Chondrocyte (in vitro differentiated cells): ENCODE results near the gene CCDC57. TPM values are rescaled to one million over a fixed set of nuclear protein-coding genes. Genes with fewer than 3 reads are reported as not detected.

ENCODE experiments used
- DNase-seq: peaks from one replicate; pipeline ENCODE4 v3.0.0; 2021; ENCODE audit warnings: mixed read lengths, low spot score
- H3K27ac Mint-ChIP-seq: one replicate; pipeline ENCODE4 v1.8.0; 2021; ENCODE audit warnings: mild to moderate bottlenecking, moderate library complexity, mixed read lengths; ENCODE audit not compliant: unreplicated experiment
- H3K27me3 Mint-ChIP-seq: 2 replicates; pipeline ENCODE4 v1.8.0; 2021; ENCODE audit warnings: low read depth, mixed read lengths
- H3K36me3 Mint-ChIP-seq: 2 replicates; pipeline ENCODE4 v1.8.0; 2021; ENCODE audit warnings: low read depth, mixed read lengths
- H3K4me1 Mint-ChIP-seq: 2 replicates; pipeline ENCODE4 v1.8.0; 2021; ENCODE audit warnings: low read depth, mild to moderate bottlenecking, mixed read lengths
- H3K4me3 Mint-ChIP-seq: one replicate; pipeline ENCODE4 v1.8.0; 2021; ENCODE audit warnings: mild to moderate bottlenecking, moderate library complexity, mixed read lengths; ENCODE audit not compliant: unreplicated experiment
- H3K9me3 Mint-ChIP-seq: 2 replicates; pipeline ENCODE4 v1.8.0; 2021; ENCODE audit warnings: low read depth, mixed read lengths
- total RNA-seq: library from RNA; stranded (reverse); gene quantifications from 3 replicates; pipeline ENCODE4 v1.2.1, GENCODE V29; 2021
- TF ChIP-seq, protein P1 (sequence below): fragments of 200-600 bp; sonication (generic); IDR thresholded peaks from 2 replicates; pipeline ENCODE4 v1.5.0; 2021; ENCODE audit warnings: antibody characterized with exemption, mild to moderate bottlenecking, moderate library complexity

The CCDC57 gene
- total RNA-seq, 1 donor from 2014 or later: 23.5 TPM

- no peak overlapping the region for H3K27ac Mint-ChIP-seq
- no peaks in the 10 kb centered on the region for H3K9me3 Mint-ChIP-seq
- H3K36me3 Mint-ChIP-seq: peaks cover 7% of the 10 kb centered on the region
- peak; percentile 92 for DNase-seq
- no peak overlapping the region for H3K4me3 Mint-ChIP-seq
- H3K27me3 Mint-ChIP-seq: no peaks in the 10 kb centered on the region
- TF ChIP-seq, protein P1, sequence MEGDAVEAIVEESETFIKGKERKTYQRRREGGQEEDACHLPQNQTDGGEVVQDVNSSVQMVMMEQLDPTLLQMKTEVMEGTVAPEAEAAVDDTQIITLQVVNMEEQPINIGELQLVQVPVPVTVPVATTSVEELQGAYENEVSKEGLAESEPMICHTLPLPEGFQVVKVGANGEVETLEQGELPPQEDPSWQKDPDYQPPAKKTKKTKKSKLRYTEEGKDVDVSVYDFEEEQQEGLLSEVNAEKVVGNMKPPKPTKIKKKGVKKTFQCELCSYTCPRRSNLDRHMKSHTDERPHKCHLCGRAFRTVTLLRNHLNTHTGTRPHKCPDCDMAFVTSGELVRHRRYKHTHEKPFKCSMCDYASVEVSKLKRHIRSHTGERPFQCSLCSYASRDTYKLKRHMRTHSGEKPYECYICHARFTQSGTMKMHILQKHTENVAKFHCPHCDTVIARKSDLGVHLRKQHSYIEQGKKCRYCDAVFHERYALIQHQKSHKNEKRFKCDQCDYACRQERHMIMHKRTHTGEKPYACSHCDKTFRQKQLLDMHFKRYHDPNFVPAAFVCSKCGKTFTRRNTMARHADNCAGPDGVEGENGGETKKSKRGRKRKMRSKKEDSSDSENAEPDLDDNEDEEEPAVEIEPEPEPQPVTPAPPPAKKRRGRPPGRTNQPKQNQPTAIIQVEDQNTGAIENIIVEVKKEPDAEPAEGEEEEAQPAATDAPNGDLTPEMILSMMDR: no peak
- peaks cover 14% of the 10 kb centered on the region for H3K4me1 Mint-ChIP-seq
These were observed 119.5 kb downstream of the CCDC57 start for GRCh38 chr17:82092995-82093751.

GRCh38 chr17:82092628-82092994 is 120.0 kb downstream of the CCDC57 start:
- H3K36me3 Mint-ChIP-seq: peaks cover 9% of the 10 kb centered on the region

GRCh38 chr17:82092094-82092586 is 120.5 kb downstream of the CCDC57 start:
- H3K27me3 Mint-ChIP-seq: no peaks in the 10 kb centered on the region
- no peak overlapping the region for H3K4me3 Mint-ChIP-seq
- no peaks in the 10 kb centered on the region for H3K9me3 Mint-ChIP-seq
- H3K36me3 Mint-ChIP-seq: peaks cover 9% of the 10 kb centered on the region
- no peak overlapping the region for H3K27ac Mint-ChIP-seq
- H3K4me1 Mint-ChIP-seq: peaks cover 14% of the 10 kb centered on the region
- TF ChIP-seq, protein P1: no peak
- no peak for DNase-seq

More at GRCh38 chr17:82092628-82092994, 120.0 kb downstream of the CCDC57 start:
- Mint-ChIP-seq H3K9me3 (no peaks in the 10 kb centered on the region), H3K27ac (no peak overlapping the region), H3K4me1 (peaks cover 14% of the 10 kb centered on the region), H3K4me3 (no peak overlapping the region), H3K27me3 (no peaks in the 10 kb centered on the region)
- no peak for DNase-seq
- TF ChIP-seq, protein P1: no peak

GRCh38 chr17:82091264-82092066 is 121.2 kb downstream of the CCDC57 start:
- peak; percentile 89 for DNase-seq
- Mint-ChIP-seq H3K27me3 (no peaks in the 10 kb centered on the region), H3K27ac (no peak overlapping the region), H3K4me1 (peaks cover 11% of the 10 kb centered on the region), H3K36me3 (peaks cover 9% of the 10 kb centered on the region), H3K9me3 (no peaks in the 10 kb centered on the region), H3K4me3 (no peak overlapping the region)
- TF ChIP-seq, protein P1: no peak

- Mint-ChIP-seq H3K27ac (no peak overlapping the region), H3K27me3 (no peaks in the 10 kb centered on the region)
- TF ChIP-seq, protein P1: no peak
These were observed 121.9 kb downstream of the CCDC57 start for GRCh38 chr17:82090549-82091263.

More at GRCh38 chr17:82090549-82091263, 121.9 kb downstream of the CCDC57 start:
- peaks cover 3% of the 10 kb centered on the region for H3K4me1 Mint-ChIP-seq
- no peak overlapping the region for H3K4me3 Mint-ChIP-seq
- H3K36me3 Mint-ChIP-seq: peaks cover 8% of the 10 kb centered on the region
- no peaks in the 10 kb centered on the region for H3K9me3 Mint-ChIP-seq
- DNase-seq: no peak
